ENCODE measurements around the gene CEP295NL.
"Not testable (repeated sequence)": the region's sequence is repeated elsewhere in the genome, so short reads cannot be mapped to it uniquely, and the experiment has no call there.

Gene CEP295NL

GRCh38 chr17:78925662-78926555 is 22.9 kb upstream of the CEP295NL start:
- no peak for DNase-seq

- DNase-seq: peak; percentile 57 to 60
Observed at GRCh38 chr17:78925234-78925633, 22.2 kb upstream of the CEP295NL start, which contains the start of gene TIMP2. Gene TIMP2 (minus strand): TSS chr17:78925387. CDS start chr17:78925088, 299 bp downstream.

GRCh38 chr17:78924481-78925151 is 21.6 kb upstream of the CEP295NL start:
- DNase-seq: no peak

GRCh38 chr17:78923660-78924453 is 20.9 kb upstream of the CEP295NL start:
- DNase-seq: peak; percentile 48 to 53

GRCh38 chr17:78922816-78923498 is 20.0 kb upstream of the CEP295NL start:
- DNase-seq: no peak

- DNase-seq: no peak
Observed at GRCh38 chr17:78921437-78921971, 18.5 kb upstream of the CEP295NL start.

GRCh38 chr17:78920528-78920927 is 17.5 kb upstream of the CEP295NL start:
- no peak for DNase-seq

- no peak for DNase-seq
Observed at GRCh38 chr17:78919861-78920450, 17.0 kb upstream of the CEP295NL start.

- DNase-seq: no peak
Observed at GRCh38 chr17:78918979-78919378, 16.0 kb upstream of the CEP295NL start.

- DNase-seq: no peak
Observed at GRCh38 chr17:78917451-78918275, 14.7 kb upstream of the CEP295NL start.

- no peak for DNase-seq
Observed at GRCh38 chr17:78915872-78916632, 13.1 kb upstream of the CEP295NL start.

- DNase-seq: no peak
Observed at GRCh38 chr17:78913115-78913514, 10.1 kb upstream of the CEP295NL start.

- DNase-seq: no peak
Observed at GRCh38 chr17:78912082-78912481, 9.1 kb upstream of the CEP295NL start.

GRCh38 chr17:78911543-78911942 is 8.5 kb upstream of the CEP295NL start:
- DNase-seq: not testable (repeated sequence)

- no peak for DNase-seq
Observed at GRCh38 chr17:78910497-78911284, 7.7 kb upstream of the CEP295NL start.

GRCh38 chr17:78908426-78908825 is 5.4 kb upstream of the CEP295NL start:
- no peak for DNase-seq

- no peak for DNase-seq
Observed at GRCh38 chr17:78905541-78905940, 2.5 kb upstream of the CEP295NL start.

GRCh38 chr17:78905116-78905515 is 2.1 kb upstream of the CEP295NL start:
- DNase-seq: no peak

- DNase-seq: no peak
Observed at GRCh38 chr17:78904371-78904770, 1.4 kb upstream of the CEP295NL start.
